A204.1 (cell line): ENCODE data around the gene POLR2I.
"Not testable (repeated sequence)": the region's sequence is repeated elsewhere in the genome, so short reads cannot be mapped to it uniquely, and the experiment has no call there.

ENCODE experiments used
- FAIRE-seq: peaks from 2 replicates; lab custom pipeline; 2012; peaks lifted over from hg19 to GRCh38; lab: Jason Lieb, UNC

The POLR2I gene

DNA sequence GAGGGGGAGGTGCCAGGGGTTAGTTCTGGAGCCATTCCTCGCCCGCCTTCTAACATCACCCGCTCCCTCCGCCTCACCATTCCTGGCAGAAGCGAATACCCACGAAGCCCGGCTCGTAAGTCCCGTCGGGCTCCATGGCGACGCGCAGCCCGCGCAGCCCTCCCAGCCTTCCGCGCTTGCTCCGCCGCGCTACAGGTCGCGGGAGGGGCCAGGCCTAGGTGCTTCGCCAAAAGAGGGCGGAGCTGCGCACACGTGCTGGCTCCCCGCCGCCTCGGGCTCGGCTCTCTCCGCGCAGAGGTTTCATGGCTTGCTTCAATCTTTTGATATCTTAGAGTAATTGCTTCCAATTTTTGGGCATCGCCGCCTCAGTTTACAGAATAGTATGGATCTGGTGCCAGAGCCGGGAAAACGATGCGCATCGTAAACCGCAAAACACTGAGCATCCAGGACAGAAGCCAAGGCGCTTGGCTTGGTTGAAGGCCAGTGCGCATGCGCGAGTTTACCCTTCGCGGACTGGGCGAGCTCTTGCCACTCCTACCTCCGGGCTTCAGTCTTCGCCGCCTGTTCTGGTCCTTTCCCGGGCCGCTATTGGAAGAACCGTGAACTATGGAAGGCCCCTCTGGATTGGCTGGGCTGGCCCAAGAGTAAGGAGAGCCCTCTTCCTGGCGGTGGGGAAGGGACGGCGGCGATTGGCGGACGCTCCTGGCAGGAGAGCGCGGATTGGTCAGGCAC is at the start of gene POLR2I:
POLR2I (minus strand) TSS at position 155 of the 732 bp plus-strand sequence; CDS start at position 136, 19 bp downstream.
- peak; percentile 99 for FAIRE-seq

DNA sequence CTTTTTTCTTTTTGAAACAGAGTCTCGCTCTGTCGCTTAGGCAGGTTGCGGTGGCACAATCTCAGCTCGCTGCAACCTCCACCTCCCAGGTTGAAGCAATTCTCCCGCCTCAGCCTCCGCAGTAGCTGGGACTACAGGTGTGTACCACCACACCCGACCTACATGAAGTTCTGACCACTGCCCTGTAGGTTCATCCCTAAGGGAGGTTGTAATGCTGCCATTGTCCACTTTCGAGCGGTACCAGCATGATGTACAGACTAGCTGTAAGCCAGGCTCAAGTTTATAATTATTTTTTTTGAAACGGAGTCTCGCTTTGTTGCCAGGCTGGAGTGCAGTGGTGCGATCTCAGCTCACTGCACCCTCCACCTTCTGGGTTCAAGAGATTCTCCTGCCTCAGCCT is 49.1 kb upstream of the POLR2I start:
- no peak for FAIRE-seq

DNA sequence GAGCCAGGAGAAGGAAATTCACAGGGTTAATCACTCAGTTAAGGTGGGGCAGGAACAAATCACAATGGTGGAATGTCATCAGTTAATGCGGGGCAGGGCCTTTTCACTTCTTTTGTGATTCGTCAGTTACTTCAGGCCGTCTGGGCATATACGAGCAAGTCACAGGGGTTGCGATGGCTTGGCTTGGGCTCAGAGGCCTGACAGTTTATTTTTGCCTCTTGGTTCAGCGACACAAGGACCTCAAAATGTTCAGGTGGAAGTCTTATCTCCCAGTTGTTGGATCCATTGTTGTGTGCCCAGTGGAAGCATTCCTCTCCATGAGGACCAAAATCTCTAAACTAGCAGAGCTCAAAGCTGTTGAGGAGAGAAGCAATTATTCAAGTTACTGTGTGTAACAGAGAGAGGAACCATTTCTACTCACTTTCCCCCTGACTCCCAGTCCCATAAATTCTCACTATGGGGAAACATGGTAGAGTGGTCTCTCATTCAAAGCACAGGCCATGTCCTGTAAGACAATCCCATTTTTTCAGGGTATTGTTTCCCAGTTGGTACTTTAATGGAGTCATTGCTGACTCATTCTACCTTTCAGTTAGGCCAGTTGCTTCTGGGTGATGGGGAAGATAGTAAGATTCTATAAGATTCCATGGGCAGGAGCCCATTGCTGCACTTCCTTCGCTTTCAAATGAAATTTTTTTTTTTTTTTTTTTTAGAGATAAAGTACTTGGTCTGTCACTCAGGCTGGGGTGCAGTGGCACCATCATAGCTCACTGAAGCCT is 46.3 kb upstream of the POLR2I start:
- no peak for FAIRE-seq

DNA sequence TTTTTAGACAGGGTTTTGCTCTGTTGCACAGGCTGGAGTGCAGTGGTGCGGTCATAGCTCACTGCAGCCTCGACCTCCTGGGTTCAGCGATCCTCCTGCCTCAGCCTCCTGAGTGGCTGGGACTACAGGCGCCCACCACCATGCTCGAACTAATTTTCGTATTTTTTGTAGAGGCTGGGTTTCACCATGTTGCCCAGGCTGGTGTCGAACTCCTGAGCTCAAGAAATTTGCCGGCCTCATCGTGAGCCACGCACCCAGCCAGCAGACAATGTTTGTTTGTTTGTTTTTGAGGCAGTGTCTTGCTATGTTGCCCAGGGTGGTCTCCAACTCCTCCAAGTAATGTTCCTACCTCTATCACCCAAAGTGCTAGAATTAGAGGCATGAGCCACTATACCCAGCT is 38.5 kb upstream of the POLR2I start:
- FAIRE-seq = no peak

DNA sequence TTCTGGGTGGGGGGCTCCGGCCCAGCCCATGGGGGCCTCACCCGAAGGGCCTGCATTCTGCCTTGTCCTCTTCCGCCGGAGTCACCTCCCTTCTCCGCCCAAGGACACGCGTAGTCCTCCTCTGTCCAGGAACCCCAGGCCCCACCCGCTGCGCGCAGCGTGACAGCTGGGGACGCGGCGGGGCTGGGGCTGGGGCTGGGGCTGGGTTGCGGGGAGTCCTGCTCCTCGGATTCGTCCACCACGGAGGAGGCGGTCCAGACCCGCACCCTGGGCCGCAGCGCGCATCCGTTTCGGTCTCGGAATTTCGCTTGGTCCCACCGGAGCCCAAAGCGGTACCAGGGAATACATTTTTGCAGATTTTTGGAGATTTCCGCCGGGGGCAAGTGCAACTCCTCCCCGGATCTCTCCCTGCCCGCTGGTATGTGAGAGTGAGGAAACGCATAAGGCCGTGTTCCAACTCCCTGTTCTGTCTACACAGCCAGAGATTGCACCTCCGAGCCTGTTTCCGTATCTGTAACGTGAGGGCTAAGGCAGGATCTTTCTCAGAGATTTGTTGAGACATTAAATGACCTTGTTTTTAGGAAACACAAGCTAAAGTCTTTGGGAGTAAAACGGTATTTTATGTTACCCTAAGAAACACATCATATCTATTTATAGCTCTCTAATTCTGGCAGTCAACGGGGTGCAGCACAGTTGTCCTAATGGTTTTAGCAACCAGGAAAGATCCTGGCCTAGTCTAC is 37.8 kb upstream of the POLR2I start, which contains the start of gene COX7A1:
COX7A1 (minus strand) TSS at position 96 of the 740 bp plus-strand sequence; CDS start at position 56, 40 bp downstream.
- FAIRE-seq = no peak

DNA sequence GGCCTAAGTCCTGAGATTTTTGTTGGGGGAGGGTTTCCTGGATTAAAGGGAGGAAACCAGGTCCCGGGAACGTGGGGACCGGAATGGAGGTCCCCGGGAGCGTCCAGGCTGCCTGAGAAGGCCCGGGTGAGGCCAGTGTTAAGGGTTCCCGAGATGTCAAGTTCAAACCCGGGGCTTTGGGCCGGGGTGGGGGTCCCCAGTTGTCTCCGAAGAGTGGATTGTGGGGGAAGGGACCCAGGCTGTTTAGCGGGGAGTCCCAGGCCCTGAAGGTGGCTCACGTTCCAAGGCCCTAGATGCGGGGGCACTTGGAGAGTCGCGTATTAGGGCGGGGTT is 37.3 kb upstream of the POLR2I start:
- FAIRE-seq = no peak

DNA sequence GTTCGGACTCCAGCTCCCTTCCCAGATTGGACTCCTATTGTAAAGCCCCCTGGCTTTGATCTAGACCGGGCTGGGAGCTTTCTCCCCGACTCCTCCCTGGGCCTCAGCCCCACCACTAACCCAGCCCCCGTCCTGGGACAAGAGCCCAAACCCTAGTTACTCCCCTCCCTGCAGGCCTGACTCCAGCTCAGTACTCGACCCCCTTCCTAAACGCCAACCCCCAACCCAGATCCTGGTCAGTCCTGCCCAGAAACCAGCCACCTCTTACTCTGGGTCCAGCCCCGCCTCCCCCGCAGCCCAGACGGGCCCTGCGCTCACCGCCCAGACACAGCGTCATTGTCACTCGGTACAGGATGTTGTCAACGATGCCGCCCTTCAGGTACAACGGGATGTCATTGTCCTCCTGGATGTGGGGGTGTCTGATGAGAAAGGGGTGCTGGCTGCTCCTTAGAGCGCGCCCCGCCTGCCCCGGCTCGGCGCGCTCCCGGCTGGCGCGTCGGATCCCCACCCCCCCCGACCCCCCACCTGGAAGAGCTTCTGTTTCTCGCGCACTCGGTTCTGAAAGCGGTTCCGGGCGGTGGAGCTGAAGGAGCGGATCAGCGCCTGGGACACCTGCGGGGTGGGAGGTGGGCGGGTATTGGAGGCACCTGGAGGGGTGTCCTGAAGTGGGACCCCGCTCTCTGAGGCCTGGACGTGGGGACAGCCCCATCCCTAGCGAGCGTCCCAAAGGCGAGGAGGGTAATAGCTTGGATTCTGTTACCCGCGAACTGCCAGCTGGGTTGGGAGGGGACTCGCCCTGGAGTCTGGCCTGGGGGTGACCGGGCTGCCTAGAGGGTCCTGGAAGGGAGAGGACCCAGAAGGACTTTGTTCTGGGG is 36.7 kb upstream of the POLR2I start:
- FAIRE-seq = no peak

DNA sequence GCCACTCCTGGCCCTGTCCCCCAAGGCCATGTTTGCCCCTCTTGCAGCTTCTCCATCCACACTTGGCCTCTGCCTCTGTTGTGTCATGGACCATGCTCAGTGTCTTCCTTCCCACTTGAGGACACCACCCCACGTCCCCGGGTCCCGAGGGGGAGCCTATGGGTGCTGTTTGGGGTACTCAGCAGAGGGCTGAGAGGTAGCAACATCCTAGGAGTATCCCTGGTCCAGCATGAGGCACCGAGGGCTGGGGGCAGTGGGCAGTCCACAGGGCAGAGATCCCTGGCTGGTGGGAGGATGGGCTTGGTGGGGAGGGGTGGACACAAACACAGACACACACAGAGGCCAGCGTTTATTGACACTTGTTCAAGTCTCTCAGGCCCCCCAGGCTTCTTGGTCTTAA is 35.9 kb upstream of the POLR2I start:
- FAIRE-seq = no peak

DNA sequence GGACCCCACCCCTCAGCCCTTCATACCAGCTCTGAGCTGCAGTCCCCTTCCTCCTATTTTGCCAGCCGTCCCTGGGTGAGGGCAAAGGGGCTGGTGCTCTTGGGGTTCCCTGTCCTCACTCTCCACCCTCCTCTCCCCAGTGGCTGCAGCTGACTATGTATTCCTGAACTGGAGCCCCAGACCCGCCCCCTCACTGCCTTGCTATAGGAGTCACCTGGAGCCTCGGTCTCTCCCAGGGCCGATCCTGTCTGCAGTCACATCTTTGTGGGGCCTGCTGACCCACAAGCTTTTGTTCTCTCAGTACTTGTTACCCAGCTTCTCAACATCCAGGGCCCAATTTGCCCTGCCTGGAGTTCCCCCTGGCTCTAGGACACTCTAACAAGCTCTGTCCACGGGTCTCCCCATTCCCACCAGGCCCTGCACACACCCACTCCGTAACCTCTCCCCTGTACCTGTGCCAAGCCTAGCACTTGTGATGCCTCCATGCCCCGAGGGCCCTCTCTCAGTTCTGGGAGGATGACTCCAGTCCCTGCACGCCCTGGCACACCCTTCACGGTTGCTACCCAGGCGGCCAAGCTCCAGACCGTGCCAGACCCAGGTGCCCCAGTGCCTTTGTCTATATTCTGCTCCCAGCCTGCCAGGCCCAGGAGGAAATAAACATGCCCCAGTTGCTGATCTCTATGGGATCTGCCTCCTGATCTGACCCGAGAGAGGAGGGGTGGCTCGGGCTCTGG is 35.2 kb upstream of the POLR2I start:
- FAIRE-seq = no peak

DNA sequence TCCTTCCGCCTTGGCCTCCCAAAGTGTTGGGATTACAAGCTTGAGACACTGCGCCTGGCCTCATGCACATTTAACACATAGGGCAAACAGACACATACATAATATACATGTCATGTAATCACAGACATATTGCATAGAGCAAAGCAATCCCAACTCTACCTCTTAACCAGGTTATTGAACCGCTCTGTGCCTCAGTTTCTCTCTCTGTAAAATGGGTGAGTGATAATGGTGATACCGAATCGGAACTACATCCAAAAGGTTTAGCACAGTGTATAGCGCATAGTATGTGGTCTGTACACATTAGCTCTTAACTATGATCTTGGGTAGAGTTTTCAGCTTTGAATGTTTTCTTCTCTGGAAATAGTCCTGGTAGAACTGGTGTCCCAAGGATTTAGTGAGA is 29.9 kb upstream of the POLR2I start:
- FAIRE-seq = no peak

DNA sequence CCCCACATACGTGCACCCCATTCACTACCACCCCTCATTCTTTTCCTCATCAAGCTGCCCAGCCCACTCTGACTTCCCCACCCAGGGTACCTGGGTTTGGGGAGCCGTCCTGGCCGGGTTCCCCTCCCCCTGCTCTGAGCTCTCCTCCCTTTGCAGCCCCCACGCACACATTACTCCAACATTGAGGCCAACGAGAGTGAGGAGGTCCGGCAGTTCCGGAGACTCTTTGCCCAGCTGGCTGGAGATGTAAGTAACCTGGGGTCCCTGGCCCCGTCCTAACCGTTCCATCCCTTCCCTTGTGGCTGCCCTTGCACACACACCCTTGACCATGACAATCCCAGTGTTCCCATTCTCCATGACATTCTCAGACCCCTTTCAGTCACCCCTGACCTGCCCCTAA is 27.8 kb upstream of the POLR2I start:
- FAIRE-seq = no peak

DNA sequence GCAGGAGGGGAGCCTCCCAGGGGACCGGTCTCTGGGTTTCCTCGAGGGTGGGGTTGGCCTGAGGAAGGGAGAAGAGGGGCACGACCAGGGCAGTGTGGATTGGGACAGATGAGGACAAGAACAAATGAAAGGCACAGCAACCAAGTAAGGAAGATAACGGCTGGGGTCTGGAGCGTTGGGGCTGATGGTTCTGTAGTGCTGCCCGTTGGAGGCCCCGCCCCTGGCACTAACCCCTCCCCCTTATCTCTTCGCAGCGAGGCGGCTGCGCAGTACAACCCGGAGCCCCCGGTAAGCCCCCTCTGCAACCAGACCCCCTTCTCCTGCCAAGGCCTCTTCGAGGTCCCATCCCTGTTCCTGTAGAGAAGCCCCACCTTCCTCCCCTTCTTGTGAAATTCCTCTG is 27.4 kb upstream of the POLR2I start:
- FAIRE-seq = no peak

DNA sequence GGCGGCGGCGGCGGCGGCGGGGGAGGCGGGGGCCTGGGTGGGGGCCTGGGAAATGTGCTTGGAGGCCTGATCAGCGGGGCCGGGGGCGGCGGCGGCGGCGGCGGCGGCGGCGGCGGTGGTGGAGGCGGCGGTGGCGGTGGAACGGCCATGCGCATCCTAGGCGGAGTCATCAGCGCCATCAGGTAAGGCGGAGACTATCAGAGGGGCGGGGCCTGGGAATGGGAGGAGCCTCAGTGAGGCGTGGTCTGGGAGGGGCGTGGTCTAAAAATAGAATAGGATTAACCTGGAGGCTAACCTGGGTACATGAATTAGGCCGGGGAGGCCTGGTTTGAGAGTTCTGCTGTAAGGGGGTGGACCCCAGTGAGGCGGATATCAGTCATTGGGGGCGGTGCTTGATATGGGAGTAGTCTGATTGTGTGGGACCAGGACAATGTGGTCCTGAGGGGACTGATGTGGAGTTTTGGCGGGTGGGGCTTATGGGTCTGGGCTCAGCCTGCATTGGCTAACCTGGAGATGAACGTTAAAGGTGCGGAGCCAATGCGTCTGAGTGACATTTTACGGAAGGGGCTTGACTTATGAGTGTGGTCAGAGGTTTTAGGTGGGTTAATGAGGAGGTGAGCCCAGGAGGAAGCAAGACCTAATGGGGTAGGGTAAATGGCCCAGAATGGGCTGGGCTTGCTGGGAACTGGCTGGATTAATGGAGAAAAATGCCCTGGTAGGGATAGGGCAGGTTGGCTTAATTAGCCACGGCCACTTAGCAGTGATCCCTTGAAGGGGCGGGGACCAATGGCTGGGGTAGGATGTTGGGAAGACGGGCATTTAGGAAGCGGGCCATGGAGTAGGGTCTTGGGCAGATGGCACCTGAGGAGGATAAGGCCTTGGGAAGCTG is 26.6 kb upstream of the POLR2I start:
- FAIRE-seq = no peak

DNA sequence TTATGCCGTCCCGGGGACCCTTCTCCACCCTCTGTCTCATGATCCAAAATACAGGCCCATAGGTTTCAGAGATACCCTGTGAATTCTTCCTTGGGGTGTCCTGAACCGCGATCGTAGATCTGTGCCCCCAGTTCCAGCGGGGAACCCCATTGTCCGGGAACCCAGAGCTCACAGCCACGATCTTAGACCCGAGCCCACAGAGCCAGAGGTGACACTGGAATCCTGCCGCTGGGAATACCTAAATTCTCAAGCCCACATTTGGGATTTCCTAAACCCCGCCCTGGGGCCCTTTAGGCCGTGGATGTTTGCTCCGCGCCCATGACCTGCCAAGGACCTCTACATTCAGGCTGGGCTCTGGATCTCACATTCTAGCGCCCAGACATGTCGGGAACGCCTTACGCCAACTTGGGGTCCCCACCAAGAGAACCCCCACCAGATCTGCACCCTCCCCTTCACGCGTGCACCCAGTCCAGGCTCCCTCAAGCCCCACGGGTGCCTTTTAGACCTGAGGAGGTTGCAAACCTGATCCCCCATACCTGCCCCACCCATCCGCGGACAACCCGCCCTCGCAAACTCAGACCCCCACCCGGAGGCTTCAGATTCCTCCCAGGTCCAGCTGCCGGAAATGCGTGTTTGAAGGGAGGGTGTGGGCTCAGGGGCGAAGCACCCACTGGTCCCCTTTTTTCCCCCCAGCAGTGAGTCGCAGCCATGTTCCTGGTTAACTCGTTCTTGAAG is 25.8 kb upstream of the POLR2I start:
- FAIRE-seq = no peak

DNA sequence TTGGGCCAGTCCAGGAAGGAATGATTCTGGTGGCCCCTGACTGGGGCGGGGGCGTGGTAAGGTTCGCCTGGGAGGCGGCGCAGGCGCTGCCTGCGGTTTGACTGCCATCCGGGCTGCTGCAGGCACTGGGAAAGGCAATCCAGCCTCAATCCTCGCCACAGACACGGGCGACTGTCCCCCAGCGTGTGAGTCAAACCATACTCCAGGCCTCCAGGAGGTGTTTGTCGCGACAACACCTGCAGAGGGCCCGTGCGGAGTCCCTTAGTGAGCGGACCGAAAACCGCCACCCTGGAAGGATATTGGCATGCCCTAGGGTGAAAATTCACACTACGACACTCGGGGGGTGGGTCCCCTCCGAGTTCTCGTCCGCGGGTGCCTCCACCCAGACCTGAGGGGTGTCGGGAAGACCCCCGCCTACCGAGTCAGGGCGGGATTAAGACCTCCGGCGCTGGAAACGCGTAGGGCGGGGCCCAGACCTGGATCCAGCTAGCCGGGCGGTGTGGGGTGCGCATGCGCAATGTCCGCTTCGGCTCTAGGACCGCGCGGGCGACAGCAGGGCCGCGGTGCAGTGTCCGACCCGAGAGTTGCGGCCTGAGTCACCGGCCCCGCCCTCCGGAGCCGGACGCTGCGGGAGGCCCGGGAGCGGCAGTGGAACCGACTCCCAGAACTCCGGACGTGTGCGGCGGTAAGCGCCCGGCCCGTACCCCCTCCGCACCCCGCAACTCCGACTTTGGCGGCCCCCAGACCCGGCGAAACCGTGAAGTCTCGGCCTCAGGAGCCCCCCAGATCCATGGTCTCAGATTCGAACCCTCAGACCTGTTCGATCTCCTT is 25.0 kb upstream of the POLR2I start, which contains the start of gene CAPNS1:
CAPNS1 (plus strand) TSS at position 594 of the 831 bp plus-strand sequence. CDS start 946 bp downstream, outside the sequence.
- peak; percentile 64 for FAIRE-seq

DNA sequence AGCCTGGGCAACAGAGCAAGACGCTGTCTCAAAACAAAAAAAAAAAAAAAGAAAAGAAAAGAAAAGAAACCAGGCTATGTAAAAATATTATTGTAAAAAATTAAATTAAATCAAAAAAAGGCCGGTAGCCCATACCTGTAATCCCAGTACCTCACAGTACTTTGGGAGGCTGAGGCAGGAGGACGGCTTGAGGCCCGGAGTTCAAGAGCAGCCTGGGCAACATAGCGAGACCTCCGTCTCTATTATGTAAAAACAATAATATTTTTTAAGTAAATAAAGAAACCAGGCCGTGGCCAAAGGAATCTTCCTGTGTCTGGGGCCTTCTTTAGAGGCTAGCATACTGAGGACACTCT is 24.4 kb upstream of the POLR2I start:
- no peak for FAIRE-seq

DNA sequence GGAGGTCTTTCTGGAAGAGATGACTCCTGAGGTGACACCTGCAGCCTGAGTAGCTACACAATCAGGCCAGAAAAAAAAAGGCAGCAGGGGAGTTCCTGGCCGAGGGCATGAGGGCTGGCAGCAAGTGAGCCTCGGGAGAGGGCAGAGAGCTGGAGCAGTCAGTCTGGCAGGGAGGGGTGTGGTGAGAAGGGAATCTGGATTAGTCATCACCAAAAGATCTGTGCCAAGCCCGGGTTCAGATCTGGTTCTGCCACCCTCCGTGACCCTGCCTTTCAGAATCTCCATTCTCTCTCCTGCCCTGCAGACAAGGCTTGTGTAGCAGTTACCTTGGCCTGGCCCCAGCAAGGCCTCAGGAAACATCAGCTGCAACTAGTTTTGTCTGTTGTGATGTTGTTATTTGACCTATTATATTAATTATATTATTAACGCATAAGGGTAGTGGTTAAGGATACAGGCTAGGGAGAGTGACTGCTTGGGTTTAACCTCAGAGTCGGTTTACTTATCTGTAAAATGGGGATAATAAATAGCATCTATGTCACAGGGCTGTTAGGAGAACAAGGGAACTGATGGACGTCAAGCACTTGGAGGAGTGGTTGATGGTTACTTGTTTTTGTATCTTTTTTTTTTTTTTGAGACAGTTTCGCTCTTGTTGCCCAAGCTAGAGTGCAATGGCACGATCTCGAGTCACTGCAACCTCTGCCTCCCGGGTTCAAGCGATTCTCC is 22.4 kb upstream of the POLR2I start:
- no peak for FAIRE-seq

DNA sequence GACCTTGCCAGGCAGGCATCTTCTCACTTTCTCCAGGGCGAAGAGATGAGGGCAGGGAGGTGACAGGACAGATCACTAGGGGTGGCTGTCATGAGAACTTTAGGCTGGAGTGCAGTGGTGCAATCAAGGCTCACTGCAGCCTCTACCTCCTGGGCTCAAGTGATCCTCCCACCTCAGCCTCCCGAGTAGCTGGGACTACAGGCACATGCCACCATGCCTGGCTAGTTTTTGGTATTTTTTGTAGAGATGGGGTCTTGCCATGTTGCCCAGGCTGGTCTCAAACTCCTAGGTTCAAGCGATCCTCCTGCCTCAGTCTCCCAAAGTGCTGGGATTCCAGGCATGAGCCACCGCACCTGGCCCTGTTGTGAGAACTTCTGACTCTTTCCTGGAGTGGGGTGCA is 20.2 kb upstream of the POLR2I start:
- FAIRE-seq = not testable (repeated sequence)
